ENCODE data around the gene KLF13.

Gene KLF13

DNA sequence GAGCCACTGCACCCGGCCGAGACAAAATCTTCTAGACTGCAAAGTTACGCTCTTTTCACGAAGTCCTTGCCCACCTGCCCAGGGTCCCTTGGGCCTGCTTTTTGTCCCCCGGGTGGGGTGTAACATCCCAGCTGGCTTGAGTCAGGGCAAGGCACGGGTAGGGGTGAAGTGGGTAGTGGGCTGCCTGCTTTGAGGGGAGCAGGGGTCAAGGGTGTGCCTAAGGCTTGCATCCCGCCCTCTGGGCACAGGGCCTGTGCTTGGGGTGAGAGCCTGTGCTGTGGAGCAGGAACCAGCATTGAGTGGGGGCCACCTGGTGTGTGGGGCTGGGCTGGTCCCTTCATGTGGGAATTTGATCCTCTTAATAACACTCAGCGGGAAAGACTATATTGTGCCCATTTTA is 74.6 kb downstream of the KLF13 start:
- DNase-seq (ENCODE audit: low read depth in 2 of 2): no peak

DNA sequence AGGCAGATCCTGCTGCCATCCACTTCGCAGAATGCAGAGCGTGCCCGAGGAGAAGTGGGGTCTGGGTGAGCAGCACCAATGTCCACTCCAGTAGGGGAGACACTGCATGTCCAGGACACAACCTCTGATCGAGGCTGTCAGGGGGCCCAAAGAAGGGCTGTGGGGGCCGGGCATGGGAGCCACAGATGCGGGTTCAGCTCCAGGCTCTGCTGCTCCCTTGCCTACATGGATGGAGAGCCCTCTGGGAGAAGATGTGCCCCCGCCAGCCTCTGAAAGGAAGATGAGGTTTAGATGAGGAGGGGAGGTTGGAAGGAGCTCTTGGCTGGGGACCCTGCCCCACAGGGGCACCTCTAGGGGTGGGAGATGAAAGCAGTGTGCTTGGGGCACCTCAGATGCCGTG is 75.4 kb downstream of the KLF13 start:
- DNase-seq (ENCODE audit: low read depth in 2 of 2): no peak

- DNase-seq (ENCODE audit: low read depth in 2 of 2): no peak
These were observed 75.9 kb downstream of the KLF13 start for GRCh38 chr15:31402511-31403056.

DNA sequence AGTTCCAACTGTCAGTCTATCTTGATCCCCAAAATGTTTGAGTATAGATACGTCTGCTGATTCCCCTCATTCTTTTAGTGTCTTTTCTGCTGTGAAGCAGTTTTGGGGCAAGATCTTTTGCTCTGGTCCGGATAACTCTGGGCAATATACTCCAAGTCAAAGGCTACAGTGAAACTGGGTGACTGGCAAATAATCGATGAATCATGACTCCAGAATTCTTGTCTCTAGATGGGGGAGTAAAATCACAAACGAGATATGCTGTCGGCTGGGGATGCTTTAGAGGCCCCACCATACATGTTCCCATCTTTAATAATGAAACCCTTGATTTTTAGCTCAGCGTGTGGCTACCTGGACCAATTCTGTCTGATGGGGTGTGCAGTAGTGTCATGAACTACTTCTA is 76.5 kb downstream of the KLF13 start:
- no peak for DNase-seq (ENCODE audit: low read depth in 2 of 2)

- DNase-seq (ENCODE audit: low read depth in 2 of 2): no peak
These were observed 77.0 kb downstream of the KLF13 start for GRCh38 chr15:31403606-31404005.

DNA sequence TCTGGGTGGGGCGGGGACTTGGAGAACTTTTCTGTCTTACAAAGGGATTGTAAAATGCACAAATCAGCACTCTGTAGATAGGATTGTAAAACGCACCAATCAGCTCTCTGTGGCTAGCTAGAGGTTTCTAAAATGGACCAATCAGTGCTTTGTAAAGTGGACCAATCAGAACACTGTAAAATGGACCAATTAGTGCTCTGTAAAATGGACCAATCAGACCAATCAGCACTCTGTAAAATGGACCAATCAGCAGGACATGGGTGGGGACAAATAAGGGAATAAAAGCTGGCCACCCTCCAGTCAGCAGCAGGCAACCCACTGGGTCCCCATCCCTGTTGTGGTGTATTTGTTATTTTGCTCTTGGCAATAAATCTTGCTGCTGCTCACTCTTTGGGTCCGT is 77.7 kb downstream of the KLF13 start:
- no peak for DNase-seq (ENCODE audit: low read depth in 2 of 2)

GRCh38 chr15:31405200-31405920 is 78.7 kb downstream of the KLF13 start:
- DNase-seq (ENCODE audit: low read depth in 2 of 2): no peak

- no peak for DNase-seq (ENCODE audit: low read depth in 2 of 2)
These were observed 80.7 kb downstream of the KLF13 start for GRCh38 chr15:31407376-31407775.

DNA sequence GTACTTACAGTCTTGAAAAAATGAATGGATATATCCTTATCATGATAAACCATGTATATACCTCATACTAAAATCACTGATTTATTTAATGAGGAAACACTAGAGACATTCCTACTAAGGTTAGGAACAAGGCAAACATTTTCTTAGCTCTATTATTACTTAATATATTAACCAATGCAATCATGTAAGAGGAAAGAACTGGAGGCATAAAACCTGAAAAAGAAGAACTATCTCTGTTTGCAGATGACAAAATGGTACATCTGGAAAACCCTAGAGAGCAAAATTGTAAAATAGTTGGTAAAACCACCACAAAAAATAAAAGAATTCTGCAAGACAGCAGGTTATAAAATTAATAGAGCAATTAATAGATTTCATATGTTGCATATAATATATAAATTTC is 81.2 kb downstream of the KLF13 start:
- DNase-seq (ENCODE audit: low read depth in 2 of 2): no peak

GRCh38 chr15:31408724-31409123 is 82.1 kb downstream of the KLF13 start:
- no peak for DNase-seq (ENCODE audit: low read depth in 2 of 2)

DNA sequence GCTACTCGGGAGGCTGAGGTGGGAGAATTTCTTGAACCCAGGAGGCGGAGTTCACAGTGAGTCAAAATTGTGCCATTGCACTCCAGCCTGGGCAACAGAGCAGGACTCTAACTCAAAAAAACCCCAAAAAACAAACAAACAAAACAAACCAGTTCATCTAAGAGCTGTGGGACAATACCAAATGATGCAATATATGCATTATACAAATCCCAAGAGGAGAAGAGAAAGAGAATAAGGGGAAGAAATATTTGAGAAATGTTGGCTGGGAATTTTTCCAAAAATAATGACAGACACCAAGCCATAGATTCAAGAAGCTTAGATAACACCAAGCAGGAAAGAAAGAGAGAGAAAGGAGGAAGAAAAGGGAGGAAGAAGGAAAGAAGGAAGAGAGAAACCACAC is 82.5 kb downstream of the KLF13 start:
- DNase-seq (ENCODE audit: low read depth in 2 of 2): no peak

- no peak for DNase-seq (ENCODE audit: low read depth in 2 of 2)
These were observed 86.2 kb downstream of the KLF13 start for GRCh38 chr15:31412824-31413223.

GRCh38 chr15:31415201-31415600 is 88.6 kb downstream of the KLF13 start:
- no peak for DNase-seq (ENCODE audit: low read depth in 2 of 2)

- no peak for DNase-seq (ENCODE audit: low read depth in 2 of 2)
These were observed 93.2 kb downstream of the KLF13 start for GRCh38 chr15:31419820-31420219.

- DNase-seq (ENCODE audit: low read depth in 2 of 2): no peak
These were observed 100.8 kb downstream of the KLF13 start for GRCh38 chr15:31427411-31427810.

Measured in stimulated activated CD8-positive, alpha-beta memory T cell treated with anti-CD3 and anti-CD28 coated beads, Interleukin-2, amount 100 ng/mL, for 1 hour (primary cell).